Osteocyte (in vitro differentiated cells): Measurements from ENCODE around the gene HIBCH. TPM values are rescaled to one million over a fixed set of nuclear protein-coding genes. Genes with fewer than 3 reads are reported as not detected.
A peak's percentile ranks its signal among the peaks of the same experiment; 100 is the strongest.

ENCODE experiments used
- DNase-seq: peaks from one replicate; pipeline ENCODE4 v3.0.0; 2021; ENCODE audit warnings: mixed read lengths; ENCODE audit not compliant: unreplicated experiment; ENCODE audit errors: extremely low spot score
- H3K27ac Mint-ChIP-seq: one replicate; pipeline ENCODE4 v1.8.0; 2021; ENCODE audit warnings: mild to moderate bottlenecking, mixed read lengths; ENCODE audit not compliant: unreplicated experiment
- H3K27me3 Mint-ChIP-seq: one replicate; pipeline ENCODE4 v1.8.0; 2021; ENCODE audit warnings: mixed read lengths; ENCODE audit not compliant: unreplicated experiment
- H3K36me3 Mint-ChIP-seq: one replicate; pipeline ENCODE4 v1.8.0; 2021; ENCODE audit warnings: mixed read lengths; ENCODE audit not compliant: unreplicated experiment
- H3K4me1 Mint-ChIP-seq: one replicate; pipeline ENCODE4 v1.8.0; 2021; ENCODE audit warnings: mixed read lengths; ENCODE audit not compliant: unreplicated experiment
- H3K4me3 Mint-ChIP-seq: one replicate; pipeline ENCODE4 v1.8.0; 2021; ENCODE audit warnings: mild to moderate bottlenecking, moderate library complexity, mixed read lengths; ENCODE audit not compliant: unreplicated experiment
- H3K9me3 Mint-ChIP-seq: one replicate; pipeline ENCODE4 v1.8.0; 2021; ENCODE audit warnings: mixed read lengths; ENCODE audit not compliant: unreplicated experiment
- total RNA-seq: library from RNA; stranded (reverse); gene quantifications from 2 replicates; pipeline ENCODE4 v1.2.1, GENCODE V29; 2021
- TF ChIP-seq, protein P1 (sequence below): fragments of 200-600 bp; sonication (generic); IDR thresholded peaks from 2 replicates; pipeline ENCODE4 v1.5.0; 2021; ENCODE audit warnings: antibody characterized with exemption, mild to moderate bottlenecking, moderate library complexity

The HIBCH gene
- total RNA-seq, 1 donor from 2014 or later: 28.4 TPM

DNA sequence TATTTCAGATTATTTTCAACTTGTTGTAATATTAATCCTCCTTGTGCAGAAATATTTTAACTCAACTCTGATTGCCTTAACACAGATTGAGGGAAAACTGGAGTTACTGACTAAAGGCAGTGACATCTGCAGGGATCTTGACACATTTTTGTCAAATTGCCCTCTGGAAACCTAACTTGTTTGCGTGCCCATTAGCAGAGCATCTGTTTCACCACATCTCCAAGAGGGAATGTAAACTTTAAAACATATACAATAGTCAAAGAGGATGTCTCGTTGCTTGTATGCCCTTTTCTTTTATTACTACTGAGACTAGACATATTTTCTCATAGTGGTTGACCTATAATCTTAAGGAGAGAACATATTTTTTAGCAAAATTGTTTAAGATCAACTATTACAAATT, 38.0 kb upstream of the HIBCH start:
- Mint-ChIP-seq H3K36me3 (peaks cover 7% of the 10 kb centered on the region), H3K4me3 (no peak overlapping the region), H3K27ac (peak overlapping the region; percentile 14), H3K4me1 (peaks cover 35% of the 10 kb centered on the region), H3K9me3 (no peaks in the 10 kb centered on the region), H3K27me3 (no peaks in the 10 kb centered on the region)
- TF ChIP-seq, protein P1, sequence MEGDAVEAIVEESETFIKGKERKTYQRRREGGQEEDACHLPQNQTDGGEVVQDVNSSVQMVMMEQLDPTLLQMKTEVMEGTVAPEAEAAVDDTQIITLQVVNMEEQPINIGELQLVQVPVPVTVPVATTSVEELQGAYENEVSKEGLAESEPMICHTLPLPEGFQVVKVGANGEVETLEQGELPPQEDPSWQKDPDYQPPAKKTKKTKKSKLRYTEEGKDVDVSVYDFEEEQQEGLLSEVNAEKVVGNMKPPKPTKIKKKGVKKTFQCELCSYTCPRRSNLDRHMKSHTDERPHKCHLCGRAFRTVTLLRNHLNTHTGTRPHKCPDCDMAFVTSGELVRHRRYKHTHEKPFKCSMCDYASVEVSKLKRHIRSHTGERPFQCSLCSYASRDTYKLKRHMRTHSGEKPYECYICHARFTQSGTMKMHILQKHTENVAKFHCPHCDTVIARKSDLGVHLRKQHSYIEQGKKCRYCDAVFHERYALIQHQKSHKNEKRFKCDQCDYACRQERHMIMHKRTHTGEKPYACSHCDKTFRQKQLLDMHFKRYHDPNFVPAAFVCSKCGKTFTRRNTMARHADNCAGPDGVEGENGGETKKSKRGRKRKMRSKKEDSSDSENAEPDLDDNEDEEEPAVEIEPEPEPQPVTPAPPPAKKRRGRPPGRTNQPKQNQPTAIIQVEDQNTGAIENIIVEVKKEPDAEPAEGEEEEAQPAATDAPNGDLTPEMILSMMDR: no peak
- DNase-seq: no peak

DNA sequence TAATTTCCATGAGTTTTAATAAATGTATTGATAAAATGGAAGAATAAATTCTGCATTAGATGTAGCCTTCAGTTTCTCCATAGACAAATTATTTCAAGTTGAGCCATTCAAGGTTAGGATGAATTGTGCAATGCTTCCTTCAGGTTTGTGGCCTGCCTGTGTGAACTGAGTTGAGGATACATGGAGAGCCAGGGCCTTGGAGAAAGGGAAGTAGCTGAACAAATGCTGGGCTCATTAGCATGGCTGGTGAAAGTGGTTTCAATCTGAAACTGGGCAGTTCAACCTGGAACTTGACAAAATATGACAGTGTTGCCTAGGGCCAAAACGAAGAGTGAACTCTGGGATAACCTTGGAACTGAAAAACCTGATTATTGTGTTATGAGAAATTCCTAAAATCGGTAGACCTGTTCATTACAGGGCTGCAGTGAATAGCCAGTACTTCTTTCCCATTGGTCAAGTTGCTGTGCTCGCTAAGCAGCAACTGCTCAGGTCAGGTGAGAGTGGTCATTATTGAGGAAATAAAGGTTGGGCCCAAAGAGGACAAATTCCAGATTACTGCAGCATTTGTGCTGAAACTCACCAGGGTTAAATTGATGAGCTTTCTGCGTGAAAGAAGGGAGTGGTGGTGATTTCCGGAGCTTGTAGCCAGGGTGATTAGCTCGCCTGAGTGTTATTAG, 36.5 kb upstream of the HIBCH start:
- H3K4me3 Mint-ChIP-seq: no peak overlapping the region
- H3K27me3 Mint-ChIP-seq: no peaks in the 10 kb centered on the region
- no peaks in the 10 kb centered on the region for H3K9me3 Mint-ChIP-seq
- peaks cover 35% of the 10 kb centered on the region for H3K4me1 Mint-ChIP-seq
- no peaks in the 10 kb centered on the region for H3K36me3 Mint-ChIP-seq
- no peak for DNase-seq
- H3K27ac Mint-ChIP-seq: no peak overlapping the region
- TF ChIP-seq, protein P1: no peak

DNA sequence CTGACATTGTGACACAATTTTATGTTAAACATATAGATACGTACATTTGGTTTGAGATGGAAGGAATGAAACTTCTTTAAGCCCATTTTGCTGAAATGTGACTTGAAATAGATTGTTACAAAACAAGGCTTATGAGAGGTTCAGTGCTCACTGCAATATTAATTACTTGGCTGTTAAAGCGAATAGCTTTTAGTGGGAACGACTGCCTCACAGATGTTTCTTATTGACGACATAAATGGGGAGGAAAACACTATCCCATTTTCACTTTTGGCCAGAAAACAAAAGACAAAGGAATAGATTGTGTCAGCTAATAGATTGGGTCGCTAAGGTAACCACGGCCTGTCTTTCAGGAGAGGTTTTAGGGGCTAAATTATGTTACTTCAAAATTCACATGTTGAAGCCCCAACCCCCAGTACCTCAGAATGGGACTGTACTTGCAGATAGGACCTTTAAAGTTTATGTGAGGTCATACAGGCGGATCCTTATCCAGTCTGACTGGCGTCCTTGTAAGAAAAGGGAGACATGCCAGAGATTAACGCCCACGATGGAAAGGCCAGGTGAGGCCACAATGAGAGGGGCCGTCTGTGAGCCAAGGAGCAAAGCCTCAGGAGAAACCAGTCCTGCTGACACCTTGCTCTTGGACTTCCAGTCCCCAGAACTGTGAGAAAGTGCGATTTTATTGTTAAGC, 34.5 kb upstream of the HIBCH start:
- H3K36me3 Mint-ChIP-seq: no peaks in the 10 kb centered on the region
- no peak for DNase-seq
- H3K27ac Mint-ChIP-seq: no peak overlapping the region
- H3K27me3 Mint-ChIP-seq: no peaks in the 10 kb centered on the region
- H3K4me3 Mint-ChIP-seq: no peak overlapping the region
- H3K9me3 Mint-ChIP-seq: no peaks in the 10 kb centered on the region
- H3K4me1 Mint-ChIP-seq: peaks cover 17% of the 10 kb centered on the region
- TF ChIP-seq, protein P1: no peak

DNA sequence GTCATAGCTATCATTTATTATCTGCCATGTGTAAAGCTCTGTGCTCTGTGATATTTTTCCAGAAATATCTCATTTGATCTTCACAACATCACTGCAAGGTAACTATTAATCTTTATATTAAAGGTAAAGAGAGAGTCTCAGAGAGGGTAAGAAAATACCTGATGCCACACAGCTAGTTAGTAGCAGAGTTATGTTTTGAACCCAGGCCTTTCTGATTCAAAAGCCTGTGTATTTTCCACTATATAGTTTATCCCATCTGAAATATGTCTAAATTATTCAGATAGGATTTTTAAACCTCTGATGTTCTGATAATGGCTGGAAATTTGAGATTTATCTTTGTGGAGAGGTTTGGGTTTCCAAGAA, 33.9 kb upstream of the HIBCH start:
- Mint-ChIP-seq H3K27me3 (no peaks in the 10 kb centered on the region), H3K9me3 (no peaks in the 10 kb centered on the region)

More for the DNA sequence above, 33.9 kb upstream of the HIBCH start:
- no peaks in the 10 kb centered on the region for H3K36me3 Mint-ChIP-seq
- DNase-seq: no peak
- TF ChIP-seq, protein P1: no peak
- no peak overlapping the region for H3K4me3 Mint-ChIP-seq
- H3K27ac Mint-ChIP-seq: no peak overlapping the region
- H3K4me1 Mint-ChIP-seq: peaks cover 11% of the 10 kb centered on the region
